Posterior vena cava (tissue), 2 donors: ENCODE data around the gene DLGAP4. TPM values are rescaled to one million over a fixed set of nuclear protein-coding genes. Genes with fewer than 3 reads are reported as not detected.
"Not testable (repeated sequence)": the region's sequence is repeated elsewhere in the genome, so short reads cannot be mapped to it uniquely, and the experiment has no call there.

Experiments used
- DNase-seq: peaks from one replicate; pipeline ENCODE4 v3.0.0-alpha.2; 2020; ENCODE audit warnings: low spot score
- intact Hi-C, 2 donors: fragments of 100-400 bp; cut with DNase I; formaldehyde crosslinking; loops; one replicate each; pipeline versions ENCODE4 v1.14.1 to v1.14.2; 2022 to 2023
- total RNA-seq, 2 donors: library from RNA; stranded (reverse); fragmentation: NEBNext Ultra II Directional; extraction: Animal tissue kit (Norgen Biotek cat#: 25700); gene quantifications; one replicate each; pipeline ENCODE4 v1.2.1, GENCODE V29; 2021
- donor health status: DM: yes; HTN: yes; CAD: no.
- donor health status: DM: yes; HTN: yes; CAD: no.

Gene DLGAP4
- total RNA-seq, 2 donors from 2014 or later = 116 to 141 TPM

DNA sequence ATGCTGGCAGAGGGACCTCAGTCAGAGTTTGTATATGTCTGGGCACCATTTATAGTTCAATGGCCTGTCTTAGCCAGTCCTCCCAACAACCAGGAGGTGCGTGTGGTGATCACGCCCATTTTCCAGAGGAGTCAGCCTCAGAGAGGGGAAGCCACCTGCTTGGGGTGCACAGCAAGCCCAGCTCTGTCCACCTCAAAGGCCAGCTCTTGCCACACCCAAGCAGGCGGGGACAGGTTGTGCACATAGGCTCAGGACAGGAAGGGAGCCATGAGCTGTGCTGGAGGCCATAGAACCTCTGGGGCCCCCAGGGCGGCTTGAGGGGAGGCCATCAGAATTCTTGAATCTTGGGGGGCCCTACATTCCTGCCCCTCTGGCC is 61.2 kb downstream of the DLGAP4 start:
- intact Hi-C loops = no loop called here
- DNase-seq = no peak

- intact Hi-C loops = no loop called here
- no peak for DNase-seq
These were observed 62.0 kb downstream of the DLGAP4 start for GRCh38 chr20:36367907-36368799.

DNA sequence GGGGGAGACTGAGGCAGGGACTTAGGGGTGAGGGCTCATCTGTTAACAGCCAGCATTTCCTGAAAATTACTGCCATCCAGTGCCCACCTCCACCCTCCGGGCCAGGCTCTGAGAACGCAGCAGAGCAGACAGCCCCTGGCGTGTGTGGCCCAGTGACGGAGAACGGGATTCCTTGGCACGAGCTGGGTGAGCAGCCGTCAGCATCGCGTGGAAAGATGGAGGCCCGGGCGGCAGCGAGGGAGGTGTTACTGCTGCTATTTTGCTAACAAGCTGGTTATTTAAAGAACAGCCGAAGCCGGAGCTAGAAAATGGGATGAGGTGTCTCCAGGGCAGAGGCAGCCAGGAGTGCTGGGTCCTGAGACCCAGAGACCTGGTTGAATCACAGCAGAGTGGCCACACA is 62.7 kb downstream of the DLGAP4 start:
- DNase-seq = no peak
- intact Hi-C loops = no loop called here

DNA sequence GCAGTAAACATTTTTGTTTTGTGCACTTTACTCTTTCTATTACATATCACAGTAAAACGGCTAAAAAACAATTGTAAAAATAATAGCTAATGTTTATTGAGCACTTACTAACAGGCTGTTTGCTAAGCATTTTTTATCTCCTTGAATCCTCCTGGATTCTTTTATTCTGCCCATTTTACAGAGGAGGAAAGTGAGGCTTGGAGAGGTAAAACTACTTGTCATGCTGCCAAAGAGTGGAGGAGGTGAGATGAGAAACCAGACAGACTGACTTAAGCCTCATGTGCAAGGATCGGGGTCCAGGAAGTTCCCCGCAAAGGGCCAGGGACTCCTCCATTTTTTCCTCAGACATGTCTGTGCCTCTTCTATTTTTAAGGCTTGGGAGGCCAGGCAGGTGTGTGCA is 63.6 kb downstream of the DLGAP4 start:
- intact Hi-C loops = no loop called here
- no peak for DNase-seq

- intact Hi-C loops = no loop called here
- DNase-seq = no peak
These were observed 65.1 kb downstream of the DLGAP4 start for GRCh38 chr20:36370991-36371790.

- intact Hi-C loops = no loop called here
- no peak for DNase-seq
These were observed 66.5 kb downstream of the DLGAP4 start for GRCh38 chr20:36372666-36373065.

- DNase-seq = no peak
- intact Hi-C loops = no loop called here
These were observed 67.0 kb downstream of the DLGAP4 start for GRCh38 chr20:36373089-36373488.

DNA sequence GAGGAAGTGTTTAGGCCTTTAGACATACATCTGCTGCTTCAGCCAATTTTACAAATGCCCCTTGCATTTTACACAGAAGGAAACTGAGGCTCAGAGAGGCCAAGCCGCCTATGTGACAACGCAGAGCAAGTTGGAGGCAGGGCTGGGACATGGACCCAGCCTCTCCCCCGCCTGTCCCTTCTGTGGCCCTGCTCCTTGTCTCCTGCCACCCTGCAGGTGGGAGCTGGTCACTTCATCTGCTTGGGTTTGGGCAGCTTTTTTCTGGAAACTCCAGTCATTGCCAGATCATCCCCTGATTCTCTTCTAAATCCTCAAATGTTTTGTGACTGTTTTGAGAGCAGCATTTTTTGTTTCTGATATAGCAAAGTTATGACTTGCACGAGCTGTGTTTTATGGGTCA is 68.9 kb downstream of the DLGAP4 start:
- DNase-seq = no peak
- intact Hi-C loops = no loop called here

- intact Hi-C loops = no loop called here
- DNase-seq = no peak
These were observed 71.5 kb downstream of the DLGAP4 start for GRCh38 chr20:36377348-36378326.

- intact Hi-C loops = no loop called here
- no peak for DNase-seq
These were observed 72.5 kb downstream of the DLGAP4 start for GRCh38 chr20:36378686-36379085.

GRCh38 chr20:36379914-36380313 is 73.8 kb downstream of the DLGAP4 start:
- DNase-seq, intact Hi-C loops: not testable (repeated sequence)

DNA sequence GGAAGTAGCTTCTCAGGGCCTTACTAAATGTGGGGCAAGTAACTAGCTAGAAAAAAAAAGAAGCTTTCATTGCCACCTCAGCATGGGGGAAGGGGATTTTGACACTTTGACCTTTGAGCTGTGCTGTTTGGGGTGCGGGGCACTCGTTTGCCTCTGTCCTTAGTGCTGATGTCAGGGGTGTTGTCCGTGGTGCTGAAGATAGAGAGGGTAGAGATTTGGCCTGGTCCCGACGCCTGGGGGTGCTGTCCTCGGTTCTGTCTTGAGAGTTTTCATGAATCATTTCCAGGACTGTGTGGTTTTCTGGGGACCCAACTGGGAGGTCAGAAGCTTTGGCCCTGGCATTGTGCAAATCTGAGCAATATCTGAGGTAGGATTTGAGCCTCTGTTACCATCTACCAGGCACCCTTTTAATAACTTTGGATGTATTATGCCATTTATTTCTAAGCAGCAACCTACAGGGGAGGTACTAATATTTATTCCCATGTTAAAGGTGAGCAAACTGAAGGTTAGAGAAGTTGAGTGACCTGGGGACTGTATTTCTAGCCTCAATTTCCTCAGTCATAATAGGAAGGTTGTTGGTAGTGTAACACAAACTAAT is 78.0 kb downstream of the DLGAP4 start:
- intact Hi-C loops = no loop called here
- DNase-seq = no peak

- no peak for DNase-seq
- intact Hi-C loops = no loop called here
These were observed 79.4 kb downstream of the DLGAP4 start for GRCh38 chr20:36385503-36385902.

DNA sequence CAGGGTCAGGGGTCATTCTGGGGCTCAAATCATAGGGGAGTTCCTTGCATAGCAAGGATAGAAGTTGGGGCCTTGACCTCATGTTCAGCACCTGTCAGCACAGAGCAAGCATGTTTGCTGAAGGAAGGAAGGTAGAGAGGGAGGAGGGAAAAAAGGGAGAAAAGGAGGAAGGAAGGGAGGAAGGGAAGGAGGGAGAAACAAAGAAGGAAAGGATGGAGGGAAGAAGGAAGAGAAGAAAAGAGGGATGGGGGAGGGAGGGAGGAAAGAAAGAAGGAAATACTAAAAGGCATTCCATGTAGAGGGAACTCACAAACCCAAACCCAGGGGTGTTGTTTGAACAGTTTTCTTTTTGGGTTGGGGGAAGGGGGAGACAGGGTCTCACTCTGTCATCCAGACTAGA is 80.1 kb downstream of the DLGAP4 start:
- intact Hi-C loops = no loop called here
- DNase-seq = no peak

GRCh38 chr20:36390269-36390668 is 84.1 kb downstream of the DLGAP4 start:
- no peak for DNase-seq
- intact Hi-C loops = no loop called here

- DNase-seq = peak; percentile 75
- intact Hi-C loops = no loop called here
These were observed 84.7 kb downstream of the DLGAP4 start for GRCh38 chr20:36390719-36391415.

- intact Hi-C loops = no loop called here
- DNase-seq = no peak
These were observed 85.3 kb downstream of the DLGAP4 start for GRCh38 chr20:36391456-36391855.

- peak; percentile 66 for DNase-seq
- intact Hi-C loops = no loop called here
These were observed 85.8 kb downstream of the DLGAP4 start for GRCh38 chr20:36391955-36392354.
